ENCODE data around the gene LGR4.

The LGR4 gene

GRCh38 chr11:27421819-27422494, 50.6 kb downstream of the LGR4 start:
- no peak for DNase-seq

DNA sequence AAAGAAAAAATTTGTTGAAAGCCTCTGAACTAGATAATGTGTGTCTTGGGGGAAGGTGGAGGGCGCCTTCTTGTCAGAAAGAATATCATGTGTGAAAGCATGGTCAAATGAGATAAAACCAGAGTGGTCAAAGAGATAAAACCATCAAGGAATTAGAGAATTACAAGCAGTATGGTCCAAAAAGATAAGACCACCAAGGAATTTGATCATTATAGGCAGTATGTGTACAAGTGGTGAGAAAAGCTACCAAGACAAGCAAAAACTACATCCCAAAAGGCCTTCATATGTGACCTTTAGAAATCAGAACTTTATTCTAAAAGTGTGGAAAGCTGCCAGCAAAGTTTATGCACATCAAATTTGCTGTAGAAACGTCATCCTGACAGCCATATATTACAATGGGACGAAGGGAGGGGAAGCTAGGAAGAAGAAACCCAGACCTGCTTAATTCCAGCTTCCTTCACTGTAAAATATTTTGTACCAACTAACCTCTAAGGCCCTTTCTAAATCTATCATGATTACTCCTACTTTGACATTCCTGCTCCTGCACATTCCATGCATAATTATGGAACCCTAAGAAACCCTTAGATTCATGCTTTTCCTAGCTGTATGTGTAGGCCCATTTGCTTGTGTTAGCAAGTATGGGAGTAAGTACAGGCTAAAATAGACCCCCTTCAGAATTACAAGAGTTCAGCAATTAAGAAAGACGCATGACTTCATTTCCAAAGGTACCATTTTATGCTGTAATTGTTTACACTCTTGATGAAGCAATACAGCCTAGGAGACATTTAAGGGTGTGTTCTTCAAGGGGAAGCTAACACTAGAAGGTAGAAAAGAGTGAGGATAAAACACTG, 51.6 kb downstream of the LGR4 start:
- DNase-seq, result no peak

- no peak for DNase-seq
Observed at GRCh38 chr11:27420217-27420616, 52.4 kb downstream of the LGR4 start.

DNA sequence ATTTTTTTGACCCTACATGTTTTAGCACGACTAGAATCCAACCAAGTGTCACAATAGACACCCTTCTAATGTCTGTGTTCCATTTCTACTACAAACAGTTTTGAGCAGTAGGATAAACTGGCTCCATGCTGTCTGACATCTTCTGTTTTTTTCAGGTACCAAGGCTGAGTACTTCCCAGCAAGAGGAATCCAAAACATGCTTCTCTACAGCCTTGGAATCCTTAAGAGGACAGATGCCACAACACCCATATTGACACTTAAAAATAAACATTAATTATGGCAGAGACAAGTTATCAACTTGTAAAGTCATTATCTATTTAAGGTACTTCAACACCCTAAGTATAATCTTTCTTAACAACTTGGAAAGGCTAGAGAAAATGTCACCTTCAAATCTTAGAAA, 54.2 kb downstream of the LGR4 start:
- no peak for DNase-seq

GRCh38 chr11:27416568-27417176, 55.9 kb downstream of the LGR4 start:
- no peak for DNase-seq

GRCh38 chr11:27414644-27415043, 57.9 kb downstream of the LGR4 start:
- no peak for DNase-seq

DNA sequence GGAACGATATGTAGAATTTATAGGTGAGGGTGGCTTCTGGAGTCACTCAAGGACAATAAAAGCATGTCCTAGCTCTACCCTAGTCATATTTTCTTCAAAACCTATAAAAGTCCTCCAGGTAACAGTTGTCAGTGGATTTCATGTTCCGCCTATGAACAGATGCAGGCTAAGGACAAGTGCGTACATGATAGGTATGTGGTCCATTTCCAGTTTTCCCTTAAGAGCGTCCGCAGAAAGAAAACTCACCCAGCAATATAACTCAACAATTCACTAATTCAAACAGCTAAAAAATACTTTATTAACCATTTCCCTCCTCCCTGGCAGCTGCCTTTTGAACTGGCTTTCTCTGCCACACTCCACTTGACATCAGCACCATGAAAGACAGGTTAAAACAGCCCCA, 59.4 kb downstream of the LGR4 start:
- no peak for DNase-seq

DNA sequence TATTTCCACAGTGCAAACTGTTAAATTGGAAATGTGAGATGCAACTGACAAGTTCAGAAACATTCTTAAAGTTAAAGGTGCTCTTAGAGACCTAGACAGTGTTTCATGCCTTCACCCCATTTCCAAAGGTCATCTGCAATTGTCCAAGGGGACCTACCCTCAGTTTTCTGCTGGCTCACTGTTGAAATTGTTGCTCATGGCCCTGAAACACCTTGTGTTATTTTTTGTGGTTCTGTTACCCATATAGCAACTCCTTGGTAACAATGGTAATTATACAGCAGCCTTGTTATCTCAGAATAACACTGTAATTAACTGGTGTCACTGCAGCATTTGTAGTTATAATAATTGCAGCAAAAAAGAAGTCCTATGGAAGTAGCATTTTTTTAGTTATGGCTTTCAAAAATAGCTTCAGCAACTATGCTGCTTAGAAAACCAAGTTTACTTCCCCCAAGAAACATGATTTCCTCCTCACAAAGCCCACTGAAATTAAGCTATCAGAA, 60.3 kb downstream of the LGR4 start:
- DNase-seq, result no peak

DNA sequence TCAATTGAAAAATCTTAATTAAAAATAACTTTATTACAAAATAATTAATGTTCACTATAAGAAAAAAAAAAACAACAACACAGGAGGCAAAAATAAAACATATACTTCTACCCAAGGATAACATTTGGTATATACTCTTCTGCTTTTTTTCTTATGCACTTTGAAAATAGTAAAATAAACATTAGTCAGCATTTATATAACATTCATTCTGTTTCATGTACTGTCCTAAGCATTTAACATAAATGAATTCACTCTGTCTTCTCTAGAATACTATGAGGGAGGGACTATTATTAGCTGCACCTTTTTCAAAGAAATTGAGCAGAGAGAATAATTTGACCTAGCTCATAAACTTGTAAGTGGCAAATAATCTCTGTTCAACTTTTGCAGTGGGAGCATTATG, 61.3 kb downstream of the LGR4 start:
- no peak for DNase-seq

- no peak for DNase-seq
Observed at GRCh38 chr11:27410272-27410671, 62.3 kb downstream of the LGR4 start.

GRCh38 chr11:27409742-27410141, 62.8 kb downstream of the LGR4 start:
- no peak for DNase-seq

DNA sequence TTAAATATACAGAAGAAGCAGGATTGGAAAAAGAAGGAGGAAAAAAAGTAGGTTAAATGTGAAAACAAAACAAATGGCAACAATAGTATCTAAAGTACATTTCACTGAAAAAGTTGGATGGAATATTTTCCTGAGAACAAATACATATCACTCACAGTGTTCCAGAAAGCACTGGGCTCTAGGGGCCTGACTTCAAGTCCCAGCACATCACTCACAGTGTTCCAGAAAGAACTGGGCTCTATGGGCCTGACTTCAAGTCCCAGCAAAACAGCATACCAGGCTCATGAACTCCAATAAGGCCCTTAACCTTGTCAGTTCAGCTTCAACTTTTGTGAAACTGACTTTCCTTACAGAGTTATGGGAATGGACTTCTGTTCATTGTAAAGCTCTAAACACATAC, 63.5 kb downstream of the LGR4 start:
- DNase-seq, result no peak

DNA sequence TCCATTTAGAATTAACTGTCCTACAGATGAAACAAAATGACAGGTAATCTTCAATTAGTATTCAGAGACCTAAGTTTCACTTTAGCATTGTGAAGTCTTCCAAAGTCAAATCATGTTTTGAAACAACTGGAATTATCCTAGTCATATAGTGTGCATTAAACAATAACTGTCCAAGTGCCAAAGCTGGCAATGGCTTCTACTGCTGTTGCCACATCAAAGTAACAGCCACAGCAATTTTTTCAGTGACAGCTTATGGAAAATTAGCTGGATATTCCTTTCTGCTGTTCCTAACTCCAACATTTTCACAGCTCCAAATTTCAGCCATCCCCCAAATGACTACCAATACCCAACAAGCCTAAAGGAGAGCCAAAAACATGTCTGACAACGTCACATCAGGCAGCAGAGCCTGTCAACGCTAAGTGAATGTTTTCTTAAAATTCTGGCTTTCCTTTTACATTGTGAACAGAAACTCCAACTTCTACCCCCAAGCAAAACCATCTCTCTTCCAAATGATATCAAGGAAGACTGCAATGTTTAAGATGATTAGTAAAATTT, 64.3 kb downstream of the LGR4 start:
- DNase-seq, result no peak

GRCh38 chr11:27406498-27407354, 65.9 kb downstream of the LGR4 start:
- no peak for DNase-seq

DNA sequence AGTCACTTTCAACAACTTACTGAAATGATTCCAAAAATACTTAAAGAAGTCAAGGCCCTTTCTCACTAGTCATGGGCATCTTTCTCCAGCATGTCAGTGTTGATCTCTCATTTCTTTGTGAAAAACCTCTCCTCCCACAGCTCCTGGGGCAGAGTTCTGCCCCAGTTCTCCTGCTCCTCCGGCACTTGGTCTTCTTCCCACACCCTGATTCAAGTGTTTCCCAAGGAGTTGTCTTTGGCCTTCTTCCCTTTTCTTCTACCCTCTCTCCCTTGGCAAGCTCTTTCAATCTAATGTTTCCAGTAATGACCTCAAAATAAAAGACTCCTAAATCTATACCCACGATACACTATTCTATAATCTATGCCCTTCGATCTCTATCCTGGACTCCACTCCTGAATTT, 67.5 kb downstream of the LGR4 start:
- no peak for DNase-seq

DNA sequence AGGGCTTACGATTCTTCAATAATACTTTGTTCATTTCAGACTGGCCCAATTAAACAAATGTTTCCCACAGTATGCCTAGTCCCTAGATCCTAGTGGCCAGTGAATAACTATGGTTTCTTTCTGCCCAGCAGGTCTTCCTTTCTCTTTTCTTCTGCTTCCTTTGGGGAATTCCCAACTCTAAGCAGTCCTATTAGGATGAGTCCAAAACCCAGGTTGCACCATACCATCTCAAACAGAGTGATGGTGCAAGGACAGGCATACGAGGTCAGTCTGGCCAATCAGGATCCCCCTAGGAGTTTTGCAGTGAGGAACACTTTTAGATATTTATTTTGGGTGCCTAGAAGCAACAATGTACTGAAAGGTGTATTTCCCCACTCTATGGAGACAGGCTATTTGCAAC, 68.2 kb downstream of the LGR4 start:
- no peak for DNase-seq

- no peak for DNase-seq
Observed at GRCh38 chr11:27403195-27403594, 69.4 kb downstream of the LGR4 start.

GRCh38 chr11:27402450-27402849, 70.1 kb downstream of the LGR4 start:
- DNase-seq, result no peak

DNA sequence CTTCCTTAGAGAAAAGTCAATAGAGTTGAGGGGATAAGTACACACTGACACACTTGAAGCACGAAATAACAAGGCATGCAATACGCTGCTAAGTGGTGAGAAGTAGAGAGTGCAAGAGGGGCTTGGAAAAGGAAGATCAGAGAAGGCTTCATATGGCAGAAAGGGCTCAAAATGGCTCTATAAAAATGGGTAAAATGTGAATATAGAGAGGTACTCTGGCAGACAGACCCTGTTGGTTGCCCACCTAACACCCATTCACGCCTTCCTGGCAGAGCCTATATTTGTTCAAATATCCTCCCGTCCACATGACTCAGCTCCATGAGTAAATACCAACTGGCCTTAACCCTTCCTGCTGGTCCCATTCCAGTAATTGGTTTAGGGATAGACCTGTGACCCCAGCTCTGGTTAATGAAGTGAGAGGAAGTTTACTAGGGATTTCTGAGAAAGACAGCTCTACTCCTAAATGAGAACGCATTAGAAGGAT, 70.7 kb downstream of the LGR4 start:
- no peak for DNase-seq

- DNase-seq, result no peak
Observed at GRCh38 chr11:27401280-27401832, 71.2 kb downstream of the LGR4 start.

DNA sequence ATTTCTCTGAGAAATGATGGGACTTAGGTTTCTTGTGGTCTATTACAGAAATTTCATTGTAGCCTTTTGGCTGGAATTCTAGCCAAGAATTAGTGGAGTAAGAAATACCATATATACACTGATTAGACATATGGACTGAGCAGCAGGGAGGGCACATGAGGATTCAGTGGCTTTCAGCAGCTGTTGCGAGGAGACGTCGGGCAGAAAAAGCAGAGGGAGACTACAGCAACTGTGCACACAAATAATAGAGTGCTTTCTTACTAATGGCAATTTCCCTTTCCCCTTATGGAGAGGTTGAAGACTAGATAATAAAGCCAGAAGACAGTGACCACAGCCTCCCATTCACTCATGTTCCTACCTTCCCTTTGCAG, 74.2 kb downstream of the LGR4 start:
- DNase-seq, result peak; percentile 44
